ENCODE results near the gene ZFP36L1.
A peak's percentile ranks its signal among the peaks of the same experiment; 100 is the strongest.
"Not testable (repeated sequence)": the region's sequence is repeated elsewhere in the genome, so short reads cannot be mapped to it uniquely, and the experiment has no call there.

Gene ZFP36L1

GRCh38 chr14:68784226-68784910 is 8.5 kb downstream of the ZFP36L1 start:
- no peak for DNase-seq (ENCODE audit: low read depth)

- no peak for DNase-seq (ENCODE audit: low read depth)
Measured at GRCh38 chr14:68783408-68784225, 9.2 kb downstream of the ZFP36L1 start.

DNA sequence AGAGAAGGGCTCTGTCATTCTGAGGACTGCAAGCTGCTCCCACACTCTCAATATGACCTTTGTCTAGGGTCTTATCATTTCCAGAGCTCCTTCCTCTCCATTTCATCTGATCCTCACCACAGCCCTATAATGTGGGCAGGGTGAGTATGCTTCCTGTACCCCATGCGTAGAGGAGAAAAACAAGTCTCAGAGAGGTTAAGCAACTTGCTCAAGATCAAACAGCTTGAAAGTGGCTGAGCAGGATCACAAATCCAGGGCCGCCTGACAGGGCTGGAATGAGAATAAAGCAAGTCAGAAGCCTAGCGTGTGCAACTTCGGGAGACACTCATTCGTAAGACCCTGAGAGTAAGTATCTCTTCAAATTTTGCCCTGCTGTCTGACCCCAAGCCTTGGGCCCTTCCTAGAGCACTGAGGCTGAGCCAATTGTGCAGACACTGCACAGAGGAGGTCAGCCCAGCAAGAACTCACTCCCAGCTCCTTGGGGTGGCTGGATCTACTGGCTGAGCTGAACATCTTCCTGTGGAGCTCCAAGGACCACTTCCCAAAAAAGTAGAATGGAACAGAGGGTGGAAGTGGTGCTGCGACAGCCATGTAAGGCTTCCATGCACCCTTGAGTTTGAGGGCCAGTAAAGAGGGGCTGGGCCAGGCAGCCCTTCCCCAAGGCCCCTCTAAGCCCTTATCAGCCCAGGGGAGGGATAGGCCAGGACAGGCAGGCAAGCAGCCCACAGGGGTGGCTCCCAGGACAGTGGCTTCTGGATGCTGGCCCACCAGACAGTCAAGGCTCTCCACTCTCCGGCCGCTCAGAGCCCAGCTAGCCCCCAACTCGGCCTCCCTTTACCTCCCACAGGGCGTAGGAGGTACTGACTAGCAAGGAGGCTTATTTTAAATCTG is 10.5 kb downstream of the ZFP36L1 start:
- peak; percentile 67 for DNase-seq (ENCODE audit: low read depth)

DNA sequence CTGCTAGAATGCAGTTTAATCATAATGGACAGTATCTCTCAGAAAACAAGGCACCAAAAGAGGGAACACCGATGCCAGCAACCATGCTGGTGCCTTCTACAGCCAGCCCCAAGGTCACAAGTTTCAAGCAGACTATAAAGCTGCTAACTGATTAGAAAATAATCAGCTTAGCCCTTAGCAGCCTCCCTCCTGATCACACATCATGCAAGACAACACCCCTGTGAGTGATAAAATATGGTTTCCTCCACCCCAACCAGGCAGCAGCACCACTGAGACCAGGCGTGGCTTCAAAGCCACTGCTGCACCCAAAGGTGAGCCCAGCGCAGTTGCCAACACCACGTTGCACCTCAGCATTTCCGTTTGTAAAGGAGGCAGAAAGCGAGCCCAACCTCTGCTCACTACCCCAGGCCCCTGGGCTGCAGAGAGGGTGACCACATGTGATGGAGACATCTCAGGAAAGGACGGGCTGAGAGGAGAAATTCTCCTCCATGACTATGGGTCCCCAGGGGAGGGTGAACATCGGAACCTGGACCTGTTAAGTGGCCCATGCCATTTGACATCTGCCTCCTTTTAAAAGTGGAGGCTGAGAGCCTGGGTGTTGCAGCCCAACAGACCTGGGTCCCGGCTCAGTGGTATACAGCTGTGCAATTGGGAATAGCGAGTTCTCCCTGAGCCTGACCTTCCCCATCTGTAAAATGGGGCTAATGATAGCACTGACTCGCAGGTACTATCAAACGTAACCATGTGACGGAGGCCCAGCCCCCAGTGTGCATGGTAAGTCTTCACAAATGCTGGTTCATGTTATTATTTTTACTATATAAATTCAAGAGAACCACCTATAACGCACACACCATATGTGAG is 11.5 kb downstream of the ZFP36L1 start:
- DNase-seq (ENCODE audit: low read depth), result peak; percentile 66

DNA sequence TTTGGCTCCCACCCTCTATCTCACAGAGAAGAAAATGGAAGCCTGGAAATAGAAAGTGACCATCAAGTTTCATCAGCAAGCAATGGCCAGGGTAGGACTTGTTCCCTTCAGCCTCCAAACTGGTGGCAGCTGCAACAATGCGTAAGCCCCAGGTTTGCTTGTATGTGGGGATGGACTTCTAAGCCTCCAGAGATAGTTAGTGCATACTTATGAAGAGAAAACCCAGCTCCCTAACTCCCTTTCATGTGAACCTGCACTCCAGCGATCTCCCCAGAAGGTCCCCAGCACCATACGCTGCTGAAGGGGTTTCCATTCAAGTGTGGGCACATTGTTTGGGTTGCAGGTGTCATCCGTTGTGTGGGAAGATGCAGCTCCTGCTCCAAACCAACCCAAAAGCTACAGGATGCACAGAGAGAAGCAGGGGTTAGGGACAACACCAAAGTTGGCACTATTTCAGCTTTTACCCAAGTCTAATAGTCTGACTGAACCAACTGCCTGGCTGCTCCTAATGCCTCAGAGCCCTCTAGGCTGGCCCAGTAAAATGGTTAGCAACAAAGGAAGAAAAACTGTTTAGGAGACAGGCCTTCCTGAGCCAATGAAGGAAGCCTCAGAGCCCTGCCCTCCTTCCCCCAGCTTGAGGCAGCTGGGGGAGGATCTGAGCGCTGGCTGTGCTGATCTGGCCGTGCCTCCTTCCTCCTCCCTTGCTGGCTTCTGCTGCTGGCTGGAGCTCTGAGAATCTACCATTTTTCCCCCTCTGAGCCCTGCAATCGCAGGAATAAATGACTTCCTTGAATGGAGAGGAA is 12.3 kb downstream of the ZFP36L1 start:
- DNase-seq (ENCODE audit: low read depth), result no peak

DNA sequence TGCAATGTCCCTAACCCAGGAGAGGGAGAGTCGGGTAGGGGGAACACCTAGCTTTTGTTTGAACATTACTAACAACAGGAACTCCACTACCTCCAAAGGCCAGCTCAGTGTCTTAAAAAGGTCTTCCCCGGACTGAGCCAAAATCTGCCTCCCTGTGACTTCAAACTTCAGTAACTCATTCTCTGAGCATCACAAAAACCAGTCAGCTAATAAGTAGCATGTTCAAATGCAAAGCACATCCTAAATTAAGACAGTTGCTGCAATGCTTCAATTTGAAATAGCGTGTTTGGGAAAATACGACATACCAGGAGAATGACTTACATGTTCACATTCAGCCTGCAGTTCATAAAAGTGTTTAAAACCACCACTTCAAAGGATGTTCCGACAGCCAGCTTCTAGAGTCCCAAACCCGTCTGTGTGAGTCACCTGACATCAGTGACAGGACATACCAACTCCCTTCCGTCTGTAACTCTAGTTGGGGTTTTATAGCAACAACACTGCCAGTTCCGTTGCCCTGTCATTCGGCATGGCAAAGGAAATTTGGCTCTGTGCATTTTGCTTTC is 13.0 kb downstream of the ZFP36L1 start:
- peak; percentile 67 for DNase-seq (ENCODE audit: low read depth)

- DNase-seq (ENCODE audit: low read depth), result no peak
Measured at GRCh38 chr14:68777644-68778043, 15.2 kb downstream of the ZFP36L1 start.

DNA sequence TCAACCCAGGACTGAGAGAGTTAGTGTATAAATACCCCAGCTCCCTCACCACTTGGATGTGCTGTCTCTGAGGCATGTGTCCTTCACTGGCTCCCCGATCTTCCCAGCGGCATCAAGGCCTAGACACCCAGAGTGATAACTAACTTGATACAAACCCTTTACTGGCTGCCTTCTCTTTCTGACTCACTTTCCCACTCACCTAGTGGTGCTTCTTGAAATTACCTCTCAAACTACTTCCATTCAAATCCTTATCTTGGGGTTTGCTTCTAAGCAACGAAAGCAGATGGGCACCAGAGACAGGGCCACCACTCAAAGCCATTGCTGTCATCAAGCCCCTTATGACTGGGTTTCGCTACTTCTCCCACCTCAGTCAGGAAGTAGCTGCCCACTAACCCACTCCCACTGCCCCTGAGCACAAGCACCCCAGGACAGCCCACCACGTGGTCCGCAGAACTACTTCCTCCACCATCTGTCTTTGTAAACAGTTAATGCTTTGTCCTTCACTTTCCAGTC is 17.2 kb downstream of the ZFP36L1 start:
- DNase-seq (ENCODE audit: low read depth), result no peak

- no peak for DNase-seq (ENCODE audit: low read depth)
Measured at GRCh38 chr14:68774771-68775613, 17.9 kb downstream of the ZFP36L1 start.

GRCh38 chr14:68772761-68773381 is 20.0 kb downstream of the ZFP36L1 start:
- DNase-seq (ENCODE audit: low read depth), result no peak

DNA sequence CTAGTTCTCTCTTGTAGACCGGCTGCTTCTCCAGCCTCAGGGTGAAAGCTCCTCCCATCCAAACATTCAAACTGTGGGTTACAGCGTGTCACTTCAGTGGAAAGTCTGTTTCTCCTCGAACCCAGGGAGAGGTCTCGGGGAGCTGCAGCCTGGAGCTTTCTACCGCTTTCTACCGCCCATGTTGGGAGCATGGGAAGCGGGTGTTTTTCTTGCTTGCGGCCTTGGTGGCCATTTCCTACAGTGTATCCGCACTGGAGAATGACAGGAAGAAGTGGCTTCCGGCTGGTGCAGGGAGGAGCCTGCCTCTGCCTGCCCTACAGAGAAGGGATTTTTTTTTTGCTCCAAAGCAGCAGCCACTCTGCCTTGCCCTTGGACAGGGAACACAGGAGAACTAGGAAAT is 21.2 kb downstream of the ZFP36L1 start:
- no peak for DNase-seq (ENCODE audit: low read depth)

- no peak for DNase-seq (ENCODE audit: low read depth)
Measured at GRCh38 chr14:68770553-68771286, 22.1 kb downstream of the ZFP36L1 start.

GRCh38 chr14:68770051-68770450 is 22.8 kb downstream of the ZFP36L1 start:
- DNase-seq (ENCODE audit: low read depth), result no peak

DNA sequence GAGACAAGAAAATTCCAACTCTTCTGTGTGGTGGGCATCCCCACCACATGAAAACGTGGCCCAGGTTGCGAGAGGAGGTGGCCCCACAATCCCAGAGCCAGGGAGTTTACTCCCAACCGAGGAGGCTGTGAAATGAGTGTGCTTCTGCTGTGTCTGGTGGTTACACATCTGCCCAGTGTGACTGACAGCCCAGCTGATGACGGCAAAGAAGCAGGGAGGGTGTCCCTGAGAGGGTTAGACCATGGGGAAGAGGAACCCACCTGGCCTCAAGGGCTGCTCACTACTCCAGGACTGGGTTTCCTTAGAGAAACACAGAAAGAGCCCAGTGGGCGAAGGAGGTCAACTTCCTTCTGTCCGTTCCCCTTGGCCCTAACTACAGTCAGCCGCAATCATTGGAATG is 24.6 kb downstream of the ZFP36L1 start:
- DNase-seq (ENCODE audit: low read depth), result no peak

DNA sequence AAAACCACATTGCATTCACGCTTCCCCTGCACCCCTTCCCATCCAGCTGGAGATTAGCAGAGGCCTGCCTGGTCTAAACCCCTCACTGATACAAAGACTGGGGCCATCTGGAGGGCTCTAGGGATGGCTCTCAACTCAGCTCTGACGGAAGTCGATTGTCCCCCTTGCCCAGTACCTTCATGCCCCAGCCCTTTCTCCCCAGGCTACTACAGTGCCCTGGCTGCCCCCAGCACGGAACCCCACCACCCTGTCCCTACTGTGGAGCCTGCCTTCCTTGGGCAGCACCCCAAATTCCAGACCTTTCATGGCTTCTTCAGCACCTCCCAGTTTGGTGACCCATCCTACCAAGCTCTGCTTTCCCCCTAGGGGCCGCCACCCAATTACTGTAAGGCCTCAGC is 25.6 kb downstream of the ZFP36L1 start:
- no peak for DNase-seq (ENCODE audit: low read depth)

GRCh38 chr14:68766299-68767247 is 26.3 kb downstream of the ZFP36L1 start:
- DNase-seq (ENCODE audit: low read depth), result no peak

GRCh38 chr14:68763843-68764242 is 29.0 kb downstream of the ZFP36L1 start:
- not testable (repeated sequence) for DNase-seq (ENCODE audit: low read depth)
